Non-pigmented ciliary epithelial cell (primary cell): ENCODE measurements around the gene SAA1.
"Not testable (repeated sequence)": the region's sequence is repeated elsewhere in the genome, so short reads cannot be mapped to it uniquely, and the experiment has no call there.

Experiments used
- DNase-seq: peaks from one replicate; pipeline ENCODE4 v3.0.0-alpha.2; 2010; ENCODE audit warnings: low read depth

SAA1 gene

DNA sequence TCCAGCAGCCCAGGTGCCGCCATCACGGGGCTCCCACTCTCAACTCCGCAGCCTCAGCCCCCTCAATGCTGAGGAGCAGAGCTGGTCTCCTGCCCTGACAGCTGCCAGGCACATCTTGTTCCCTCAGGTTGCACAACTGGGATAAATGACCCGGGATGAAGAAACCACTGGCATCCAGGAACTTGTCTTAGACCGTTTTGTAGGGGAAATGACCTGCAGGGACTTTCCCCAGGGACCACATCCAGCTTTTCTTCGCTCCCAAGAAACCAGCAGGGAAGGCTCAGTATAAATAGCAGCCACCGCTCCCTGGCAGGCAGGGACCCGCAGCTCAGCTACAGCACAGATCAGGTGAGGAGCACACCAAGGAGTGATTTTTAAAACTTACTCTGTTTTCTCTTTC is at the start of gene SAA1:
Gene SAA1, plus strand, starts transcription at position 316 of the 400 bp plus-strand sequence. CDS start 624 bp downstream, outside the sequence.
- no peak for DNase-seq

DNA sequence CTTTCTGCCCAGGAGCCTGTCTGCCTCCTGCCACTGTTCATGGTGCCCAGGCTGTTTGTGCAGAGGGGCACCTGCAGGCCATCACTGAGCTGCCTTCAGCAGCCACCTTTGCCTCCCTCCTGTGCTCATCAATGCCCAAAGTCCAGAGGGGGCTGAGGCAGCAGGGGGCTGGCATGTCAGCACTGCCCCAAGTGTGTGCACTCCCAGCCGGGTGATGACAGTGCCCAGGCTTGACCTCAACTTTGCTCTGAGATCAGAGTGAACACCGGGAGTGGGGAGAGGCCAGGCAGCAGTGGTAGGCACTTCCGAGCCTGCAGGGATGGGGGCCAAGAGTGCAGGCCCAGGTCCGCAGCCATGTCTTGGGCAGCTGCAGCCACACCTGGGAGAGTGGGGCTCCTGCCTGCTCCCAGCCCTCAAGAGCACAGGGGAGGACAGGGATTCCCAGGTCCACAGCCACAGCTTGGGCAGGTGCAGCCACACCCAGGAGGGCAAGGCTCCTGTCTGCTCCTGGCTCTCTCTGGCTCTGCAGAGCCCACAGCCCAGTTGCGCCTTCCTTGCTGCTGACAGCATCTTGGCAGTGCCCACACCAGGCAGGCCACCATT is 44.7 kb upstream of the SAA1 start:
- DNase-seq, result no peak

GRCh38 chr11:18222814-18223421 is 43.1 kb upstream of the SAA1 start:
- DNase-seq, result no peak

DNA sequence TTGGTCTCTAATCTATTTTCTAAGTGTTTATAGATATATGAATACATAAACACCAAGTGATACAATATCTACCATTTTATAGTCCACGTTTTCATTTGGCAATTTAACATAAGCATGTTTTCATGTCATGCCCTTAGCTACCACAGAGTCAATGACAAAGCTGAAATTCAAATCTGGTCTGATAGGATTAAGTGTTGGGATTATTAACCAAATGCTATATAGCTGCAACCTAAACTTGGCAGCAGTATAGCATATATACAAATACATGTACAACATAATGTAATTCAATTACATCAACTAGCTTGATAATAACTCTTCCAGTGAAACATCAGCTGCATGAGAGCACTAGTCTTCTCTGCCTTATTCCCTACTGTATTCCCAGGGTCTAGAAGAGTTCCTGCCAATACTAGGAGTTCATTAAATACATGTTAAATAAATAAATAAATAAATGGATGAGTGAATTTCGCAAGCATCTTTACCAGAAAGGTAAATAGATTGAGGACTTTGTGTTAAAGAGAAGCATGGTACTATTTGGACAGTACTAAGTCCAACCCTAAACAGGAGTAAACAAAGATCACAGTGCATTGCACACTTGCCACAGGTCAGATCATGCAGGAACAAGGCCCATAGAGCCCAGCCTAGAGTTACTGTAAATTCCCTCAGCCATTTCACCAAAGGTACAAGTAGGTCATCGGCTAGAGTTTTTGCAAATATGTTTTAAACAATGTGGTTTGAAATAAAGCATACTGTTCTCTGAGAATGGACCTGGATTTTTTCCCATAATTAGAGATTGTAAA is 42.3 kb upstream of the SAA1 start:
- no peak for DNase-seq

DNA sequence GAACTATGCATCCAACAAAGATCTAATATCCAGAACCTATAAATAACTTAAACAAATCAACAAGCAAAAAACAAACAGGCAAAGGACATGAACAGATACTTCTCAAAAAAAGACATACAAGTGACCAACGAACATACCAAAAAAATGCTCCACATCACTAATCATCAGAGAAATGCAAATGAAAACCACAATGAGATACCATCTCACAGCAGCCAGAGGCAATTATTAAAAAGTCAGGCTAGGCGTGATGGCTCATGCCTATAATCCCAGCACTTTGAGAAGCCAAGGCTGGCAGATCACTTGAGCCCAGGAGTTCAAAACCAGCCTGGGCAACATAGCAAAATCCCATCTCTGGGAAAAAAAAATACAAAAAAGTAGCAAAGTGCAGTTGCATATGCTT is 40.2 kb upstream of the SAA1 start:
- DNase-seq, result no peak

GRCh38 chr11:18229501-18229900 is 36.6 kb upstream of the SAA1 start:
- DNase-seq, result no peak

GRCh38 chr11:18230859-18231258 is 35.2 kb upstream of the SAA1 start:
- DNase-seq, result no peak

- no peak for DNase-seq
Measured at GRCh38 chr11:18233912-18234311, 32.2 kb upstream of the SAA1 start.

- no peak for DNase-seq
Measured at GRCh38 chr11:18235394-18236334, 30.4 kb upstream of the SAA1 start.

GRCh38 chr11:18236664-18237356 is 29.3 kb upstream of the SAA1 start, which contains the start of gene SAA4:
SAA4 (minus strand) TSS chr11:18236802; CDS start chr11:18235926, 876 bp downstream.
- no peak for DNase-seq

DNA sequence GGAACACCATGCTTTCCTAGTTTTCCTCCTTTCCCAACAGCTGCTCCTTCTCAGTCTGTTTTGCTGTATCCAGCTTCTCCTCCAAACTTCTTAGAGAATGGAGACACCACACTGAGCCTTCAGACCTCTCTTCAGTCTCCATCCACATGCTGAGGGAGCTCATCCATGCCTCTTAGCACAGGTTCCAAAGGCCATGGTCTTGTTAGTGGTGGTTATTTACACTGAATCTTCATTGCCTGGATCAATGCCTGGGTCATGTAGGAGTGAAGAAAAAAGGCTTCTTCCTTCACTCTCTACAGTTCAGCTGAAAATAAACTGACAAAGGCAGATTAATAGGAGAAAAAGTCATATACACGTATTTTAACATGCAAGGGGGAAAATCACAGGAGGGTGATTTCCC is 26.4 kb upstream of the SAA1 start:
- DNase-seq, result no peak

GRCh38 chr11:18243783-18244362 is 22.2 kb upstream of the SAA1 start:
- peak; percentile 22 for DNase-seq

GRCh38 chr11:18245396-18245795 is 20.7 kb upstream of the SAA1 start:
- DNase-seq, result no peak

DNA sequence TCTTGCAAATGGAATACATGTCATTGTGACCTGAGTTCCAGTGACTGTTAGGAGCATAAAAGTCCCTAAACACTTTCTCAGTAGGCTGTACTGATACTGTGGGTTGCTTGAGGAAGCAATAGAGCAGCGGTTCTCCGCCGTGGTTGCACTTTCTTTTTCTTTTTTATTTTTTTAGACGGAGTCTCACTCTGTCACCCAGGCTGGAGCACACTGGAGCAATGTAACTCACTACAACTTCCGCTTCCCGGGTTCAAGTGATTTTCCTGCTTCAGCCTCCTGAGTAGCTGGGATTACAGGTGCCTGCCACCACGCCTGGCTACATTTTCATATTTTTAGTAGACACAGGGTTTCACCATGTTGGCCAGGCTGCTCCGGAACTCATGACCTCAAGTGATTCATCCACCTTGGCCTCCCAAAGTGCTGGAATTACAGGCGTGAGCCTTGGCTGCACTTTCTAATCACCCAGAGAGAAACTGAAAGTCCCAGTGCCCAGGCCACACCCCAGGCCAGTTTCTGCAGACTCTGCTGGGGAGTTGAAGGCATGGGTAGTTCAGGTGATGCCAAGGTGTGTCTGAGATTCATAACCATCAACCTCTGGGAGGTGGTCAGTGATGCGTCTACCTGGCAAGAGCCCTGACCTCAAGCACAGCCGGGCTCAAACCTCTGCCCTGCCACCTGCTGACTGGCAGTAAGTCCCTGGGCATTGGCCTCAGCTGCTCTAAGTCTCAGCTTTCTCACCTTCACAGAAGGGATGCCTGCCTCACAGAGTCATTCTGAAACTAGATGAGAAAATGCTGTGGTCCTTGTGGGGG is 19.5 kb upstream of the SAA1 start:
- DNase-seq, result not testable (repeated sequence)

DNA sequence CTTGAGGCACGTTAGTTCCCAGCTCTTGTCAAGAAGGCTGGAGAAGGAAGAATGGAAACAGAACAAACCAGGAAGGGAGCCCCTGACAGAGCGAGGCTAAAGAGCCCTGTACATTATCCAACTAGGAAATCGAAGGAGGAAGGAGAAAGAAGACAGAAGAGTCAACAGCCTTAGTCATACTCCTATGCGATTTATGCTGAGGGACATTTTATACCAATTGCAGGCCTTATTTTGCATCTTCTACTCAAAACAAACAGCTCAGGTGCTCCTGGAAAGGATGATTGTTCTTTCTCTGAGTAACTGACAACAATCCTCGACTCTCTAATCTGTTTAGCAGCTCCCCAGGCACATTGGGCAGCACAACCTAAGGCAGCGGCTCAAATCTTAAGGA is 18.9 kb upstream of the SAA1 start:
- DNase-seq, result not testable (repeated sequence)

GRCh38 chr11:18248561-18248960 is 17.5 kb upstream of the SAA1 start, which contains the start of gene SAA2:
SAA2 (minus strand) TSS chr11:18248668; CDS start chr11:18248011, 657 bp downstream.
- no peak for DNase-seq

GRCh38 chr11:18253233-18253632 is 12.8 kb upstream of the SAA1 start:
- no peak for DNase-seq

- DNase-seq, result no peak
Measured at GRCh38 chr11:18253778-18254338, 12.2 kb upstream of the SAA1 start.

- DNase-seq, result no peak
Measured at GRCh38 chr11:18254781-18255361, 11.2 kb upstream of the SAA1 start.
